Cardiac fibroblast (primary cell): Measurements from ENCODE around the gene BHLHA9.

ENCODE experiments used
- DNase-seq, 2 donors: peaks; one replicate each; pipeline versions ENCODE4 v3.0.0 to v3.0.0-alpha.2; 2010; ENCODE audit warnings: low read depth in 2 of 2
- H3K4me3 ChIP-seq, 2 donors: replicated peaks in 1 of 2; 1 replicate in 1 of 2; 2 replicates in 1 of 2; pipeline ENCODE4 v1.5.1; 2011; ENCODE audit warnings: low read depth in 2 of 2, low read length in 2 of 2, mild to moderate bottlenecking in 2 of 2, moderate library complexity in 1 of 2
- TF ChIP-seq, protein P1 (sequence below): IDR thresholded peaks from one replicate; pipeline ENCODE4 v1.5.1; 2011; ENCODE audit warnings: low read depth, mild to moderate bottlenecking, low read length, inconsistent platforms

BHLHA9 gene

DNA sequence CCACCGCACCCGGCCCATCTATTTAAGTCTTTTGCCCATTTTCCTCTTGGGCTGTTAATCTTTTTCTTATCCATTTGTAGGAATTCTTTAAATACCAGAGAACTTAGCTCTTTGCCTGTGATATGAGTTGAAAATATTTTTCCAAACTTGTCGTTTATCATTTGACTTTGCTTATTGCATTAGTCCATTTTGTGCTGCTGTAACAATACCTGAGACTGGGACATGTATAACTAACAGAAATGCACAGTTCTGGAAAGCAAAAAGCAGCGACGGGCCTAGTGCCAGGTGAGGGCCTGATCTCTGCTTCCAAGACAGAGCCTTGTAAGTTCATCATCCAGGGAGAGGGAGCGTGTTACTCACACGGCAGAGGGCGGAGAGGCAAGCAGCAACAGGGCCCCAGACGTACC lies 25.6 kb upstream of the BHLHA9 start:
- no peak overlapping the region for H3K4me3 ChIP-seq
- TF ChIP-seq, protein P1, sequence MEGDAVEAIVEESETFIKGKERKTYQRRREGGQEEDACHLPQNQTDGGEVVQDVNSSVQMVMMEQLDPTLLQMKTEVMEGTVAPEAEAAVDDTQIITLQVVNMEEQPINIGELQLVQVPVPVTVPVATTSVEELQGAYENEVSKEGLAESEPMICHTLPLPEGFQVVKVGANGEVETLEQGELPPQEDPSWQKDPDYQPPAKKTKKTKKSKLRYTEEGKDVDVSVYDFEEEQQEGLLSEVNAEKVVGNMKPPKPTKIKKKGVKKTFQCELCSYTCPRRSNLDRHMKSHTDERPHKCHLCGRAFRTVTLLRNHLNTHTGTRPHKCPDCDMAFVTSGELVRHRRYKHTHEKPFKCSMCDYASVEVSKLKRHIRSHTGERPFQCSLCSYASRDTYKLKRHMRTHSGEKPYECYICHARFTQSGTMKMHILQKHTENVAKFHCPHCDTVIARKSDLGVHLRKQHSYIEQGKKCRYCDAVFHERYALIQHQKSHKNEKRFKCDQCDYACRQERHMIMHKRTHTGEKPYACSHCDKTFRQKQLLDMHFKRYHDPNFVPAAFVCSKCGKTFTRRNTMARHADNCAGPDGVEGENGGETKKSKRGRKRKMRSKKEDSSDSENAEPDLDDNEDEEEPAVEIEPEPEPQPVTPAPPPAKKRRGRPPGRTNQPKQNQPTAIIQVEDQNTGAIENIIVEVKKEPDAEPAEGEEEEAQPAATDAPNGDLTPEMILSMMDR, result no peak
- DNase-seq, result peak in 1 of 2 donors; percentile 61

DNA sequence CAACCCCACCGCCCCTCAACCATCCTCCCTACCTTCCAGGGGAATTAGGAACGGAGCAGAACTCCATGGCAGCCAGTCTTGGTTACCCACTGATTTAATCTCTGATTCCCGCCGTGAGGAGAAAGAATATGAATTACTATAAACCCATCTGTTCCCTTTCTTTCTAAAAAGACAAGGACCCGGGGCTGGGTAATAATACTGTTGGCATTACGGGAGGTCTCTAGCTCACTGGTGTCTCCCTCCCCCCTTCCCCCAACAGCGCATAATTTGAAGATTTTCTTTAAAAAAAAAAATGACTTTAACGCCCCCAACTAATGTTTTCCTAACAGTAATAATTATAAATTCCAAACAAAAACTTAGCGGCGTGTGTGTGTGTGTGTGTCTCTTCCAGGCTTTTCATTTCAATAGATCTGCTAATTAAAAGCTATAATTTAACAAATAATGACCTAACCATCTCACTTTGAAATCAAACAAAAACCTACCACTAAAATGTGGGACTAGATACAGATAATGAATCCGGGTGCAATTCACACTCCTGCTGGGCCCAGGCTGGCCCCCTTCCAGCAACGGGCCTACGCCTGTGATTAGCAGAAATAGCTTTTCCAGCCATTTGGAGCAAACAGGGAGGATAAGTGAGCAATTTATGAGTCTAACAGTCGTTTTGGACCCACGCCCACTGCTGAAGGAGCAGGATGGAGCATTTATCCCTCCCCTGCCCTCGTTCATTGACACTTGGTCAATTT lies 18.2 kb upstream of the BHLHA9 start:
- no peak overlapping the region for H3K4me3 ChIP-seq
- peak; percentile 33 to 69 for DNase-seq
- TF ChIP-seq, protein P1, result no peak

DNA sequence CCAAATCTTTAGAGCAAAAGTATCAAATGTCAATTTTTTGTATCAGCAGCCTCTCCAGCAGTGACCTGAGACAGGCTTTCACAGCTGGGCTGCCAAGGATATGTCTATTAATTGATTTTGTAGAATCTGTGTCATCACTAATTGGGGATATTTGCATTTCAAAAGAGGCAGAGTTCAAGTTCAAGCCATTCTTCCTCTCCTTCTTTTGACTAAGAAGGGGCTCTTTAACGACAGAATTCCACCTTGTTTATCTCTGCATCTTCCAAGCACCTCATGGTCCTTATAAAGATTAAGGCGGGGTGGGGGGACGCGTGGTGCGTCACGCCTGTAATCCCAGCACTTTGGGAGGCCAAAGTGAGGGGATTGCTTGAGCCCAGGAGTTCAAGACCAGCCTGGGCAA lies 15.2 kb upstream of the BHLHA9 start:
- TF ChIP-seq, protein P1, result no peak
- DNase-seq, result no peak
- H3K4me3 ChIP-seq, result no peak overlapping the region

DNA sequence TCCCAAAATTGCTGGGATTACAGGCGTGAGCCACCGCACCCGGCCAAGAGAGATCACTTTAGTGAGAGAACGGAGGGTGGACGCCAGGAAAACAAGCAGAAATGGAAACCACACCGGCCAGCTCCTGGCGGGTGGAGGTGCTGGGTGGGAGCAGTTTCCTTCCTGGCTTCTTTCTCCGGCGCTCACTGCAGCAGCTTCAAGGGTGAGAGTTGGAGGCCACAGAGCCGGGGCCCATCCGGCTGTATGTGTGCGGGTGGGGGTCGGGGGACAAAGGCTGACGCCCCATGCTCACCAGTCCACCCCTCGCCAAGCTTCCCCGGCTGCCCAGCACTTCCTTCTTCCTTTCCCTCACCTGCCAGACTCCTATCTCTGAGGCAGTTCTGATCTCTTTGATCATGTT lies 13.5 kb upstream of the BHLHA9 start:
- H3K4me3 ChIP-seq, result no peak overlapping the region
- TF ChIP-seq, protein P1, result no peak
- DNase-seq, result no peak

DNA sequence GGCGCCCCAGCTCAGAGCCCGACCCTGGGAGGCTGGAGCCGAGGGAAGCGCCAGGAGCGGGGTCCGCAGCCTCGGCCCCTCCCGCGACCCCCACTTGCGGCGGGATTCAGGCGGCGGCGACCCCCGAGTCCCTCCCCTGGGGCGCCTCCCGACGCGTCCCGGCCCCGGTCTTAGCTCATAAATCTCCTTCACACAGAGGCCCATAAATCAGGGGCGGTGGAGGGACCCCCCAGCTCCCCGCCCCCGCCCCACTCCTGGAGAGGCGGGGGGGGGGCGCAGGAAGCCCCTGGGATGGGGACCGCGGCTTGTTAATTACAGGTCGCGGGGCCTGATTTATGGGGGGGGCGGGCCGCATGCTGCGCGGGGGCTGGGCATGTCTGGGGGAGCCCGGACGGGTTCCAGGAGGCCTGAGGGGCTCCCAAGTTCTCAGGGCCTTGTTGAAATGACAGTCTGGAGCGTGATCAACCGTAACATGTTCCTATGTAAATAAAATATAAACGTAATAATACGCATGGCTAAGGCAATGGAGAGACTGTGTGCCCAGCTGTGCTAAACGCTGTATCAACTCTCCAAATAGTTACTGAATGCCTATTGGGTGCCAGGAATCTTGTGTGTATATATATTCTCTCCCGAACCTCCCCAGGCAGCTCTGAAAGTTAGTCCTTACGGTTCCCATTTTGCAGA lies 10.0 kb upstream of the BHLHA9 start:
- no peak for DNase-seq
- H3K4me3 ChIP-seq, result peak overlapping the region; percentile 49 to 57
- TF ChIP-seq, protein P1, result no peak

DNA sequence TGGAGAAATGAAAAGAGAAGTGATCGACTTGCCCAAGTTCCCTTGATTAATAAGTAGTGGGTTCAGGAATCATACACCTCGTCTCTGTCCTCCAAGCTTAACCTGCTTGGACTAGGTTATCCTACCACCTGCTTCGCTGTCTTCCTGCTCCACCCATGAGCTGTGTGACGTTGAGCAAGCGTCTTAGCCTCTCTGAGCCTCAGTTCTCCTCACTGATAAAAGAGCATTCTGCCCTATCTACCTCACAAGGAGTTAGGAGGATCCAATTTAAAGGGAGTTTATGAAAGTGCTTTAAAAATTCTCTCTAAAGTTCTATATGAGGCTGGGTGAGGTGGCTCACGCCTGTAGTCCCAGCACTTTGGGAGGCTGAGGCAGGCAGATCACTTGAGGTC lies 9.5 kb upstream of the BHLHA9 start:
- no peak overlapping the region for H3K4me3 ChIP-seq
- TF ChIP-seq, protein P1, result no peak
- DNase-seq, result no peak
